GM12872 (cell line): Measurements from ENCODE around the gene GSAP.

Experiments used
- CTCF ChIP-seq: IDR thresholded peaks from 3 replicates; pipeline ENCODE4 v1.5.1; 2011; ENCODE audit warnings: low read depth, mild to moderate bottlenecking, low read length, moderate library complexity; ENCODE audit not compliant: insufficient read depth

The GSAP gene

GRCh38 chr7:77434570-77435275 lies 18.6 kb upstream of the GSAP start:
- no peak for TF ChIP-seq CTCF

GRCh38 chr7:77433901-77434300 lies 17.8 kb upstream of the GSAP start:
- no peak for TF ChIP-seq CTCF

- no peak for TF ChIP-seq CTCF
These were observed 14.8 kb upstream of the GSAP start for GRCh38 chr7:77430927-77431326.

GRCh38 chr7:77428777-77429231 lies 12.7 kb upstream of the GSAP start:
- no peak for TF ChIP-seq CTCF

GRCh38 chr7:77427996-77428603 lies 12.0 kb upstream of the GSAP start:
- TF ChIP-seq CTCF = no peak

GRCh38 chr7:77426521-77427051 lies 10.4 kb upstream of the GSAP start:
- no peak for TF ChIP-seq CTCF

GRCh38 chr7:77426052-77426404 lies 9.9 kb upstream of the GSAP start:
- TF ChIP-seq CTCF = no peak
